ENCODE data around the gene NCAPD3. TPM values are rescaled to one million over a fixed set of nuclear protein-coding genes. Genes with fewer than 3 reads are reported as not detected.

NCAPD3 gene
- total and polyA plus RNA-seq, 4 experiments from 2014 or later = 14.3 to 41.8 (median 27.3) TPM

GRCh38 chr11:134150195-134150903 is 73.4 kb downstream of the NCAPD3 start:
- H3K9me3 ChIP-seq (ENCODE audit: control insufficient read depth in 1 of 2, low read length in 2 of 2) = no peaks in the 10 kb centered on the region
- H3K4me1 ChIP-seq (ENCODE audit: insufficient read depth, low read length) = no peaks in the 10 kb centered on the region
- no peak overlapping the region for H3K27ac ChIP-seq (ENCODE audit: low read depth, low read length)
- Mint-ChIP-seq H3K4me1 (no peaks in the 10 kb centered on the region), H3K9me3 (no peaks in the 10 kb centered on the region), H3K36me3 (peaks cover 15 to 56% of the 10 kb centered on the region in 2 donors), H3K27me3 (no peaks in the 10 kb centered on the region), H3K27ac (no peak overlapping the region), H3K4me3 (no peak overlapping the region)
- CTCF ChIA-PET (ENCODE audit: partially characterized antibody) = interaction anchor here (0.9 to 1.4 kb wide), 4 partner anchors 10 to 222 kb away, joined by 3 to 5 read pairs (median 3); no protein-coding TSS in a partner anchor
- DNase-seq = no peak
- intact Hi-C loops (cut with micrococcal nuclease) = no loop called here
- no peaks in the 10 kb centered on the region for H3K27me3 ChIP-seq (ENCODE audit: insufficient read depth, low read length)
- peaks cover 30% of the 10 kb centered on the region for H3K36me3 ChIP-seq (ENCODE audit: insufficient read depth, low read length)
- POLR2A ChIA-PET (ENCODE audit: partially characterized antibody) = no interaction called here
- H3K4me3 ChIP-seq (ENCODE audit: low read length in 2 of 2) = no peak overlapping the region

- Histone ChIP-seq H3K4me3 (ENCODE audit: low read length in 2 of 2) (no peak overlapping the region), H3K36me3 (ENCODE audit: insufficient read depth, low read length) (peaks cover 27% of the 10 kb centered on the region), H3K27me3 (ENCODE audit: insufficient read depth, low read length) (no peaks in the 10 kb centered on the region), H3K9me3 (ENCODE audit: control insufficient read depth in 1 of 2, low read length in 2 of 2) (no peaks in the 10 kb centered on the region), H3K27ac (ENCODE audit: low read depth, low read length) (no peak overlapping the region), H3K4me1 (ENCODE audit: insufficient read depth, low read length) (no peaks in the 10 kb centered on the region)
- H3K9me3 Mint-ChIP-seq = no peaks in the 10 kb centered on the region
- H3K27ac Mint-ChIP-seq = peak overlapping the region in 1 of 7 donors; percentile 50
- peaks cover 7 to 54% of the 10 kb centered on the region in 2 donors for H3K36me3 Mint-ChIP-seq
- intact Hi-C loops (cut with micrococcal nuclease) = no loop called here
- no peaks in the 10 kb centered on the region for H3K27me3 Mint-ChIP-seq
- H3K4me1 Mint-ChIP-seq = no peaks in the 10 kb centered on the region
- H3K4me3 Mint-ChIP-seq = no peak overlapping the region
- ChIA-PET POLR2A (ENCODE audit: partially characterized antibody) (no interaction called here), CTCF (ENCODE audit: partially characterized antibody) (interaction anchor here (0.9 to 1.4 kb wide), 4 partner anchors 9 to 222 kb away, joined by 3 to 5 read pairs (median 3); no protein-coding TSS in a partner anchor)
- no peak for DNase-seq
These were observed 74.4 kb downstream of the NCAPD3 start for GRCh38 chr11:134149371-134149770.

- Histone ChIP-seq H3K27me3 (ENCODE audit: insufficient read depth, low read length) (no peaks in the 10 kb centered on the region), H3K9me3 (ENCODE audit: control insufficient read depth in 1 of 2, low read length in 2 of 2) (no peaks in the 10 kb centered on the region), H3K4me3 (ENCODE audit: low read length in 2 of 2) (no peak overlapping the region), H3K36me3 (ENCODE audit: insufficient read depth, low read length) (peaks cover 6% of the 10 kb centered on the region), H3K4me1 (ENCODE audit: insufficient read depth, low read length) (no peaks in the 10 kb centered on the region), H3K27ac (ENCODE audit: low read depth, low read length) (no peak overlapping the region)
- no peaks in the 10 kb centered on the region for H3K27me3 Mint-ChIP-seq
- H3K27ac Mint-ChIP-seq = peak overlapping the region in 1 of 7 donors; percentile 38
- no peak for DNase-seq
- peaks cover 0 to 5% (median 0%) of the 10 kb centered on the region in 4 donors for H3K4me1 Mint-ChIP-seq
- no peaks in the 10 kb centered on the region for H3K9me3 Mint-ChIP-seq
- POLR2A ChIA-PET (ENCODE audit: partially characterized antibody) = no interaction called here
- no peak overlapping the region for H3K4me3 Mint-ChIP-seq
- intact Hi-C loops (cut with micrococcal nuclease) = no loop called here
- CTCF ChIA-PET (ENCODE audit: partially characterized antibody) = interaction anchor here (0.6 to 1.2 kb wide), 3 partner anchors 10 to 97 kb away, joined by 3 to 4 read pairs (median 3); no protein-coding TSS in a partner anchor
- peaks cover 0 to 36% of the 10 kb centered on the region in 2 donors for H3K36me3 Mint-ChIP-seq
These were observed 77.2 kb downstream of the NCAPD3 start for GRCh38 chr11:134146598-134146997.

GRCh38 chr11:134145715-134146114 is 78.1 kb downstream of the NCAPD3 start:
- no peaks in the 10 kb centered on the region for H3K9me3 ChIP-seq (ENCODE audit: control insufficient read depth in 1 of 2, low read length in 2 of 2)
- Mint-ChIP-seq H3K36me3 (peaks cover 3 to 27% of the 10 kb centered on the region in 2 donors), H3K4me1 (peaks cover 0 to 5% (median 0%) of the 10 kb centered on the region in 4 donors), H3K9me3 (peaks cover 0 to 2% (median 0%) of the 10 kb centered on the region in 8 donors), H3K27me3 (no peaks in the 10 kb centered on the region), H3K27ac (no peak overlapping the region), H3K4me3 (no peak overlapping the region)
- DNase-seq = no peak
- ChIA-PET CTCF (ENCODE audit: partially characterized antibody) (interaction anchor here (0.8 to 1.2 kb wide), 3 partner anchors 9 to 218 kb away, joined by 3 to 4 read pairs (median 3); no protein-coding TSS in a partner anchor), POLR2A (ENCODE audit: partially characterized antibody) (no interaction called here)
- H3K36me3 ChIP-seq (ENCODE audit: insufficient read depth, low read length) = peaks cover 4% of the 10 kb centered on the region
- H3K4me3 ChIP-seq (ENCODE audit: low read length in 2 of 2) = no peak overlapping the region
- no peaks in the 10 kb centered on the region for H3K4me1 ChIP-seq (ENCODE audit: insufficient read depth, low read length)
- H3K27ac ChIP-seq (ENCODE audit: low read depth, low read length) = no peak overlapping the region
- no peaks in the 10 kb centered on the region for H3K27me3 ChIP-seq (ENCODE audit: insufficient read depth, low read length)
- intact Hi-C loops (cut with micrococcal nuclease) = no loop called here

GRCh38 chr11:134144744-134145143 is 79.0 kb downstream of the NCAPD3 start:
- Mint-ChIP-seq H3K27ac (peak overlapping the region in 1 of 7 donors; percentile 64), H3K27me3 (no peaks in the 10 kb centered on the region), H3K36me3 (peaks cover 3 to 25% of the 10 kb centered on the region in 2 donors), H3K4me1 (peaks cover 0 to 5% (median under 1%) of the 10 kb centered on the region in 4 donors), H3K9me3 (peaks cover 0 to 2% (median 0%) of the 10 kb centered on the region in 8 donors), H3K4me3 (no peak overlapping the region)
- ChIA-PET CTCF (ENCODE audit: partially characterized antibody) (no interaction called here), POLR2A (ENCODE audit: partially characterized antibody) (no interaction called here)
- Histone ChIP-seq H3K27me3 (ENCODE audit: insufficient read depth, low read length) (no peaks in the 10 kb centered on the region), H3K27ac (ENCODE audit: low read depth, low read length) (no peak overlapping the region), H3K4me3 (ENCODE audit: low read length in 2 of 2) (no peak overlapping the region), H3K9me3 (ENCODE audit: control insufficient read depth in 1 of 2, low read length in 2 of 2) (no peaks in the 10 kb centered on the region), H3K36me3 (ENCODE audit: insufficient read depth, low read length) (peaks cover 4% of the 10 kb centered on the region), H3K4me1 (ENCODE audit: insufficient read depth, low read length) (no peaks in the 10 kb centered on the region)
- intact Hi-C loops (cut with micrococcal nuclease) = no loop called here
- DNase-seq = no peak

- POLR2A ChIA-PET (ENCODE audit: partially characterized antibody) = no interaction called here
- Mint-ChIP-seq H3K9me3 (peaks cover 0 to 2% (median 0%) of the 10 kb centered on the region in 8 donors), H3K4me3 (no peak overlapping the region), H3K27ac (peak overlapping the region in 1 of 7 donors; percentile 30), H3K36me3 (peaks cover 3 to 19% of the 10 kb centered on the region in 2 donors), H3K4me1 (peaks cover 0 to 8% (median 5%) of the 10 kb centered on the region in 4 donors), H3K27me3 (no peaks in the 10 kb centered on the region)
- Histone ChIP-seq H3K36me3 (ENCODE audit: insufficient read depth, low read length) (no peaks in the 10 kb centered on the region), H3K4me3 (ENCODE audit: low read length in 2 of 2) (no peak overlapping the region), H3K4me1 (ENCODE audit: insufficient read depth, low read length) (no peaks in the 10 kb centered on the region), H3K9me3 (ENCODE audit: control insufficient read depth in 1 of 2, low read length in 2 of 2) (no peaks in the 10 kb centered on the region), H3K27me3 (ENCODE audit: insufficient read depth, low read length) (no peaks in the 10 kb centered on the region), H3K27ac (ENCODE audit: low read depth, low read length) (no peak overlapping the region)
- CTCF ChIA-PET (ENCODE audit: partially characterized antibody) = no interaction called here
- intact Hi-C loops (cut with micrococcal nuclease) = no loop called here
- no peak for DNase-seq
These were observed 80.0 kb downstream of the NCAPD3 start for GRCh38 chr11:134143801-134144200.

GRCh38 chr11:134142536-134142935 is 81.2 kb downstream of the NCAPD3 start:
- Mint-ChIP-seq H3K4me3 (no peak overlapping the region), H3K27me3 (no peaks in the 10 kb centered on the region), H3K9me3 (peaks cover 0 to 2% (median 0%) of the 10 kb centered on the region in 8 donors), H3K36me3 (peaks cover 3 to 10% of the 10 kb centered on the region in 2 donors), H3K4me1 (peaks cover 0 to 8% (median 5%) of the 10 kb centered on the region in 4 donors), H3K27ac (peak overlapping the region in 1 of 7 donors; percentile 48)
- H3K9me3 ChIP-seq (ENCODE audit: control insufficient read depth in 1 of 2, low read length in 2 of 2) = no peaks in the 10 kb centered on the region
- H3K27ac ChIP-seq (ENCODE audit: low read depth, low read length) = no peak overlapping the region
- H3K4me1 ChIP-seq (ENCODE audit: insufficient read depth, low read length) = no peaks in the 10 kb centered on the region
- H3K4me3 ChIP-seq (ENCODE audit: low read length in 2 of 2) = no peak overlapping the region
- POLR2A ChIA-PET (ENCODE audit: partially characterized antibody) = no interaction called here
- no peaks in the 10 kb centered on the region for H3K36me3 ChIP-seq (ENCODE audit: insufficient read depth, low read length)
- H3K27me3 ChIP-seq (ENCODE audit: insufficient read depth, low read length) = no peaks in the 10 kb centered on the region
- DNase-seq = no peak
- CTCF ChIA-PET (ENCODE audit: partially characterized antibody) = interaction anchor here (0.6 to 1.9 kb wide), 3 partner anchors 91 to 215 kb away, joined by 3 to 10 read pairs (median 8); no protein-coding TSS in a partner anchor
- intact Hi-C loops (cut with micrococcal nuclease) = no loop called here
